ENCODE data around the gene C2orf72.

The C2orf72 gene

GRCh38 chr2:231088754-231089153 is 51.4 kb downstream of the C2orf72 start:
- DNase-seq: no peak

GRCh38 chr2:231093933-231094332 is 56.6 kb downstream of the C2orf72 start:
- no peak for DNase-seq

GRCh38 chr2:231094736-231095346 is 57.5 kb downstream of the C2orf72 start:
- DNase-seq: no peak

Measured in cerebellar nuclear complex (tissue), 1 donor.